Effector memory CD4-positive, alpha-beta T cell (primary cell): ENCODE measurements around the gene TRAT1.

Experiments used
- DNase-seq, 3 donors: peaks; one replicate each; pipeline ENCODE4 v3.0.0-alpha.2; 2020
- H3K27ac ChIP-seq: 2 replicates; pipeline ENCODE4 v1.7.0; 2013; ENCODE audit warnings: mild to moderate bottlenecking, low read length, moderate library complexity; ENCODE audit not compliant: insufficient read depth, poor library complexity, severe bottlenecking
- H3K27me3 ChIP-seq: replicated peaks from 2 replicates; pipeline ENCODE4 v1.7.0; 2013; ENCODE audit warnings: mild to moderate bottlenecking, low read length; ENCODE audit not compliant: insufficient read depth, control insufficient read depth, poor library complexity, severe bottlenecking
- H3K36me3 ChIP-seq: 2 replicates; pipeline ENCODE4 v1.7.0; 2013; ENCODE audit warnings: mild to moderate bottlenecking, low read length, moderate library complexity; ENCODE audit not compliant: control insufficient read depth, insufficient read depth
- H3K4me1 ChIP-seq: 2 replicates; pipeline ENCODE4 v1.7.0; 2013; ENCODE audit warnings: low read length, mild to moderate bottlenecking; ENCODE audit not compliant: control insufficient read depth, insufficient read depth, poor library complexity, severe bottlenecking
- H3K4me3 ChIP-seq: 2 replicates; pipeline ENCODE4 v1.7.0; 2013; ENCODE audit warnings: low read length, low read depth, mild to moderate bottlenecking; ENCODE audit not compliant: insufficient read depth, poor library complexity, severe bottlenecking
- H3K9me3 ChIP-seq: 2 replicates; pipeline ENCODE4 v1.7.0; 2013; ENCODE audit warnings: mild to moderate bottlenecking, low read length, moderate library complexity; ENCODE audit not compliant: control insufficient read depth

The TRAT1 gene

GRCh38 chr3:108887777-108888176, 65.2 kb downstream of the TRAT1 start:
- H3K9me3 ChIP-seq: no peaks in the 10 kb centered on the region
- no peak for DNase-seq
- no peaks in the 10 kb centered on the region for H3K4me1 ChIP-seq
- no peak overlapping the region for H3K27ac ChIP-seq
- no peaks in the 10 kb centered on the region for H3K36me3 ChIP-seq
- no peak overlapping the region for H3K4me3 ChIP-seq
- no peaks in the 10 kb centered on the region for H3K27me3 ChIP-seq

GRCh38 chr3:108891833-108892232, 69.2 kb downstream of the TRAT1 start:
- no peaks in the 10 kb centered on the region for H3K9me3 ChIP-seq
- no peaks in the 10 kb centered on the region for H3K27me3 ChIP-seq
- no peak for DNase-seq
- no peak overlapping the region for H3K27ac ChIP-seq
- H3K4me1 ChIP-seq: no peaks in the 10 kb centered on the region
- H3K4me3 ChIP-seq: no peak overlapping the region
- H3K36me3 ChIP-seq: no peaks in the 10 kb centered on the region

GRCh38 chr3:108894981-108895380, 72.4 kb downstream of the TRAT1 start:
- H3K4me3 ChIP-seq: no peak overlapping the region
- H3K9me3 ChIP-seq: no peaks in the 10 kb centered on the region
- no peaks in the 10 kb centered on the region for H3K27me3 ChIP-seq
- H3K27ac ChIP-seq: no peak overlapping the region
- no peak for DNase-seq
- no peaks in the 10 kb centered on the region for H3K36me3 ChIP-seq
- H3K4me1 ChIP-seq: no peaks in the 10 kb centered on the region

GRCh38 chr3:108897883-108898282, 75.3 kb downstream of the TRAT1 start:
- H3K9me3 ChIP-seq: no peaks in the 10 kb centered on the region
- H3K4me1 ChIP-seq: no peaks in the 10 kb centered on the region
- no peaks in the 10 kb centered on the region for H3K36me3 ChIP-seq
- H3K27ac ChIP-seq: no peak overlapping the region
- no peaks in the 10 kb centered on the region for H3K27me3 ChIP-seq
- no peak overlapping the region for H3K4me3 ChIP-seq
- DNase-seq: no peak

- Histone ChIP-seq H3K36me3 (no peaks in the 10 kb centered on the region), H3K27me3 (no peaks in the 10 kb centered on the region)
- DNase-seq: no peak
Measured at GRCh38 chr3:108899530-108899929, 76.9 kb downstream of the TRAT1 start.

More at GRCh38 chr3:108899530-108899929, 76.9 kb downstream of the TRAT1 start:
- Histone ChIP-seq H3K9me3 (no peaks in the 10 kb centered on the region), H3K4me1 (no peaks in the 10 kb centered on the region), H3K27ac (no peak overlapping the region), H3K4me3 (no peak overlapping the region)
